AG09319 (cell line): ENCODE measurements around the gene OPRM1.

ENCODE experiments used
- DNase-seq: peaks from one replicate; pipeline ENCODE4 v3.0.0-alpha.2; 2010; ENCODE audit warnings: low read depth; ENCODE audit errors: extremely low read depth
- TF ChIP-seq, protein P1 (sequence below): IDR thresholded peaks from 2 replicates; pipeline ENCODE4 v1.5.1; 2011; ENCODE audit warnings: low read depth, mild to moderate bottlenecking, inconsistent platforms, low read length, moderate library complexity

OPRM1 gene

DNA sequence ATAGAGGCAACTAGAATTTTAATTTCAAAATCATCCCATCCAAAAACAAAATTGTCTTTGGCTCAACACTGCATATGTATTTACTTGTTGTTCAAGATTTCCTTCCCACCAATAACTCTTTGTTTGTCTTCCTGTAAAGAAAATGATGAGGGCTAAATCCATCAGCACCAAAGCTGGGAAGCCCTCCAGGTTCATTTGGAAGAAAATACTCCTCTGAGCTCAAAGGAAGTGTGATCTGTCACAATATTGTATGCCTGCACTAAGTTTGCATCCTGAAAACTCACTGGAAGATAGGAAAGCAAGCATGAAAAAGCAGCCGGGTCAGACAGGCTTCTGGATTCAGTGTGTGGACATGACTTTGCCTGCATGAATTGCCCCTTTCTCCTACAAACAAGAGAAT, 28.7 kb upstream of the OPRM1 start:
- TF ChIP-seq, protein P1, sequence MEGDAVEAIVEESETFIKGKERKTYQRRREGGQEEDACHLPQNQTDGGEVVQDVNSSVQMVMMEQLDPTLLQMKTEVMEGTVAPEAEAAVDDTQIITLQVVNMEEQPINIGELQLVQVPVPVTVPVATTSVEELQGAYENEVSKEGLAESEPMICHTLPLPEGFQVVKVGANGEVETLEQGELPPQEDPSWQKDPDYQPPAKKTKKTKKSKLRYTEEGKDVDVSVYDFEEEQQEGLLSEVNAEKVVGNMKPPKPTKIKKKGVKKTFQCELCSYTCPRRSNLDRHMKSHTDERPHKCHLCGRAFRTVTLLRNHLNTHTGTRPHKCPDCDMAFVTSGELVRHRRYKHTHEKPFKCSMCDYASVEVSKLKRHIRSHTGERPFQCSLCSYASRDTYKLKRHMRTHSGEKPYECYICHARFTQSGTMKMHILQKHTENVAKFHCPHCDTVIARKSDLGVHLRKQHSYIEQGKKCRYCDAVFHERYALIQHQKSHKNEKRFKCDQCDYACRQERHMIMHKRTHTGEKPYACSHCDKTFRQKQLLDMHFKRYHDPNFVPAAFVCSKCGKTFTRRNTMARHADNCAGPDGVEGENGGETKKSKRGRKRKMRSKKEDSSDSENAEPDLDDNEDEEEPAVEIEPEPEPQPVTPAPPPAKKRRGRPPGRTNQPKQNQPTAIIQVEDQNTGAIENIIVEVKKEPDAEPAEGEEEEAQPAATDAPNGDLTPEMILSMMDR = no peak
- DNase-seq = no peak

DNA sequence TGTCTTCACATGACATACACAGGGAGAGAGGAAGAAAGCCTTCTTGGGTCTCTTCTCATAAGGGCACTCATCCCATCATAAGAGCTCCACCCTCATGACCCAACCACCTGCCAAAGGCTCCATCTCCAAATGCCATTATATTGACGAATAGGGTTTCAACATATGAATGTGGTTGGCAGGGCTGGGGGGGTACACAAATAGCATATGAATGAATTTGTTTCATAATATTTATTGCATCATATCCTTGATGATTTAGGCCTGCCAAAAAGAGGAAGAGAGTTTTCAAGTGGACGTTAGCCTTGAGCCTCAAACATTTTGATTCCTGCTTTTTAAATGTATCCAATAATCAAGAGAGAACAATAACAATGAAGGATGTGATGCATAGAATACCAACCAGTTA, 26.2 kb upstream of the OPRM1 start:
- TF ChIP-seq, protein P1 = no peak
- DNase-seq = no peak

DNA sequence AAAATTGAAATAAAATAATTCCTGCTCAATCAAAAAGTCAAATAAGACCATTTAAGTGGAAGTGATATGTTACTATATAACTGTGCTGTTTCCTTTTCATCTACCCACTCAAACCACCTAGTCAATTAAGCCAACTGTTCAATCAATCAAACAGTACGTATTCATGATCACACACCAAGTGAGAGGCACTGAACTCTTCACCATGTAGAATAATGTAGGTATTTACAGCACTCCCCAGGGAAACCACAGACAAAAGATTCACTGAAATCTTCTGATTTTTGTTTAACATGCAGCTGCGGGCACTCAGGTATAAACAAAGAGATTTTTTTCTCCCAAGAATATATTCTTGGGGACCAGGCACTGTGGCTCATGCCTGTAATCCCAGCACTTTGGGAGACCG, 21.3 kb upstream of the OPRM1 start:
- TF ChIP-seq, protein P1 = no peak
- DNase-seq = no peak

DNA sequence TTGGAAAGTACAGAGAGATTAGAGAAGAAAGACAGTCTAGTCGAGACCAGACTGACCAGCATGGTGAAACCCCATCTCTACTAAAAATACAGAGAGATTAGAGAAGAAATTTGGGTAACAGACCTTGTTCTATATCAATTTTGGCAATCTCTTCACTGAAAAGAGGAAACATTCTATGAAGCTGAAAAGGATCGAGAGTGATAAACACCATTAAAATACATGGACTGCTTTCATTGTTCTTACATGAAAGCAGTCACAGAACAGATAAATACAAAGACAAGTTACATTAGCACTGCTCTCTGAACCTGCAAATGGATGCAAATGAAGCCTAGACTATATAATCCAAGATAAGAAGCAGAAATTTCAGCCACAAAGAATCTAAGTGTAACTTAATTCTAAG, 8.4 kb upstream of the OPRM1 start:
- DNase-seq = no peak
- TF ChIP-seq, protein P1 = no peak

DNA sequence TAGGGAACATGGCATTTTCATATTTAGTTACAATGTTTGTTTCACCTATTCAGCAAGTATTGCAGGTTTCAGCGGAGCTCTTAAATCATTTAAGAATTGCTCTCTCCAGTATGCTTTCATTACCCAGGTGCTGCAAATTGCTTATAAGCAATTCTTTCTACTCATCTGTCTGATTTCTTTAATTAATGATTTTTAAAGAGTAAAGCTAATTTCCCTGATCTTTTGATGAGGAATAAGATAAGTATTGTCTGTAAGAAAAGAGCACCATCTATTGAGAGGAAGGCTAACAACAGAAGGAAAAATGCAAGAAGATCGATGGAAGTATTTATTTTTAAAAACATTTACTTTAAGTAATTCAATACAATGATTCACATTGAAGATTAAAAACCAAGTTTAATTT, 2.0 kb downstream of the OPRM1 start:
- DNase-seq = no peak
- TF ChIP-seq, protein P1 = no peak

DNA sequence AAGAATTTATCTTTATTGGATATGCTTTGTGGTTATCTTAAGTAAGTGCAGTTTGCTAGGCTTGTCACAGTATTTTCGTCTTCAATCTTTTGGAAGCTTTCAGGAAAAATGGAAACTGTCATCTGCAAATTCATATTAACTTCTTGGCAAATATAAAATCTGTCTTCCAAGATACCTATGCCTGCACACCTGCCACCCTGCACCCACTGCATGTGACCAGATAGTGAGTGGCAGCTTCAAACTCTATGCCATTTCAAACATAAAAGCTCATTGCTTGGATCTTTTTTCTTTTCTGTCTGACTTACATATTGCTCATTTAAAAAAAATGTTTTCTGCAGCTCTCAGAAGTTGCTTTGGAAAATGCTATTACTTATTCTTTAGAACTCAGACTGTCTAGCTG, 14.1 kb downstream of the OPRM1 start:
- TF ChIP-seq, protein P1 = no peak
- no peak for DNase-seq

DNA sequence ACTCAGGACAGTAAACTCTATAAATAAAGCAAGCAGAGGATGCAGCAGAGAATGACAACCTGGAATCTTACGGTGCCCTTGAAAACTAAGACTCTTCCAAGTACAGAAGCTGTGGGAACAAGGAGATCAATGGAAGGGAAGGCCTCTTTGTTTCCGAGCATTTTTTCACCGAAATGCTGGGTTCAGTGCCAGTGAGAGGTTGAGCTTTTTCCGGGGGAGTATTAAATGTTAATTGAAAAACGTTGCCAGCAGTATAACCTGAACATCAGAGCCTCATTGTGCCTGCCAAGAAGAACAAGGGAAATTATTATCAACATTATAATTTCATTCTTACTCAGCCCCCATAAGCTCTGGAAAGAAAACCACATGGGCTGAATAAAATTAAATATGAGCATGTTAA, 17.5 kb downstream of the OPRM1 start:
- TF ChIP-seq, protein P1 = no peak
- no peak for DNase-seq
